ENCODE results near the gene ARPC4. TPM values are rescaled to one million over a fixed set of nuclear protein-coding genes. Genes with fewer than 3 reads are reported as not detected.
"Not testable (repeated sequence)": the region's sequence is repeated elsewhere in the genome, so short reads cannot be mapped to it uniquely, and the experiment has no call there.

The ARPC4 gene
- total RNA-seq, 2 donors from 2014 or later = 33.6 to 57.1 TPM

DNA sequence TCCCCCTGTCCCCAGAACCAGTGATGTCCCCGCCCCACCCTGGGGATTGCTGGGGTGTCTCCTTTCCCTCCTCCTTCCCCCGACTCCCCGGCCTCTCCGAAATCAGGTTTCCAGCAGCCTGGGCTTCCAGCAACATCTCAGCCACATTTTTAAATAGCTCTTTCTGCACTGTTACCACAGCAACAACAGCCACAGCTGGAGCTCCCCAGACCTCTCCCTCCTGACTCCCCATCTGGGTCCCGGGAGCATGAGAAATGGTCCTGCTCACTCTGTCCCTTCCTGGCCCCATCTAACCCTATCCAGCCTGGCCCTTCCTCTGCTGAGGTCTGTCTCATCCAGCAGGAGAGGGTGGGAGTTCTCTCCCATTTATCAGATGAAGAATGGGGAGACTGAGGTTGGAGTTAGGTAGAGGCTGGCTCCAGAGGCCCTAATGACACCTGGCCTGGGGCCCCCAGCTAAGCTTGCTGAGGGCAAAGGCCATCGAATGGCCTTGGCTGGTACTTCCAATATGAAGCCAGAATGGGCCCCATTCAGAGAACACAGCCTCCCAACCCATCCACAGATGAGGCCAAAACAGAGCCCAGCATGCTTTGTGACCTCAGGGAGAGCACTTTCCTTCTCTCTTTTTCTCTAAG lies 24.6 kb upstream of the ARPC4 start:
- DNase-seq (no peak), ATAC-seq (no peak)
- WGBS, 2 donors = 77 to 87% methylated on average over 6 of the region's 6 CpGs
- H3K4me3 ChIP-seq = no peak overlapping the region
- intact Hi-C loops (cut with DNase I) = no loop called here
- TF ChIP-seq, protein P1, sequence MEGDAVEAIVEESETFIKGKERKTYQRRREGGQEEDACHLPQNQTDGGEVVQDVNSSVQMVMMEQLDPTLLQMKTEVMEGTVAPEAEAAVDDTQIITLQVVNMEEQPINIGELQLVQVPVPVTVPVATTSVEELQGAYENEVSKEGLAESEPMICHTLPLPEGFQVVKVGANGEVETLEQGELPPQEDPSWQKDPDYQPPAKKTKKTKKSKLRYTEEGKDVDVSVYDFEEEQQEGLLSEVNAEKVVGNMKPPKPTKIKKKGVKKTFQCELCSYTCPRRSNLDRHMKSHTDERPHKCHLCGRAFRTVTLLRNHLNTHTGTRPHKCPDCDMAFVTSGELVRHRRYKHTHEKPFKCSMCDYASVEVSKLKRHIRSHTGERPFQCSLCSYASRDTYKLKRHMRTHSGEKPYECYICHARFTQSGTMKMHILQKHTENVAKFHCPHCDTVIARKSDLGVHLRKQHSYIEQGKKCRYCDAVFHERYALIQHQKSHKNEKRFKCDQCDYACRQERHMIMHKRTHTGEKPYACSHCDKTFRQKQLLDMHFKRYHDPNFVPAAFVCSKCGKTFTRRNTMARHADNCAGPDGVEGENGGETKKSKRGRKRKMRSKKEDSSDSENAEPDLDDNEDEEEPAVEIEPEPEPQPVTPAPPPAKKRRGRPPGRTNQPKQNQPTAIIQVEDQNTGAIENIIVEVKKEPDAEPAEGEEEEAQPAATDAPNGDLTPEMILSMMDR (IDR thresholded peaks at IDR 0.05) = no peak
- TF ChIP-seq POLR2A (IDR thresholded peaks at IDR 0.05) = no peak
- H3K27me3 ChIP-seq = no peaks in the 10 kb centered on the region
- H3K27ac ChIP-seq = peak overlapping the region in 1 of 4 donors; percentile 81
- peaks cover 35% of the 10 kb centered on the region for H3K4me1 ChIP-seq
- no peaks in the 10 kb centered on the region for H3K36me3 ChIP-seq (replicated peaks in 1 of 2; ENCODE audit: insufficient read depth in 1 of 2, low read depth in 2 of 2)
- H3K9me3 ChIP-seq = no peaks in the 10 kb centered on the region

DNA sequence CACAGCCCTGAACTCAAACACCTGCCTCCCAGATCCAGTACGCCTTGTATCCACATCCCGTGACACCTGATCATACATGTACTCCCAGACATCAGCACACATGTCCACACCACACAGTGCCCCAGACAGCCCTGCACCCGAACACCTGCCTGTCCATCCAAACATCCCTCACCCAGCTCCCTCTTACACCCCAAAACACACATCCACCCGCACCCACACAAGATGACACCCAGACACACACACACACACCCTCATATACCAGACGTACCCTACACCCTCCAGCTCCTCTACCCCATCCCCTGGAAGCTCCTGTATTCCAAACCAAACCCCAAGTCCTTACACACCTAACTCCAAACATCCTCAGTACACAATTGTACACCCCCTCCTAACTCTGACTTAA lies 23.9 kb upstream of the ARPC4 start:
- no peaks in the 10 kb centered on the region for H3K27me3 ChIP-seq
- H3K9me3 ChIP-seq = no peaks in the 10 kb centered on the region
- TF ChIP-seq, protein P1 (IDR thresholded peaks at IDR 0.05) = no peak
- no peak for TF ChIP-seq POLR2A (IDR thresholded peaks at IDR 0.05)
- no peaks in the 10 kb centered on the region for H3K36me3 ChIP-seq (replicated peaks in 1 of 2; ENCODE audit: insufficient read depth in 1 of 2, low read depth in 2 of 2)
- peaks cover 35% of the 10 kb centered on the region for H3K4me1 ChIP-seq
- intact Hi-C loops (cut with DNase I) = no loop called here
- DNase-seq (no peak), ATAC-seq (no peak)
- WGBS, 2 donors = 62 to 72% methylated on average over 5 of the region's 5 CpGs
- no peak overlapping the region for H3K4me3 ChIP-seq
- peak overlapping the region in 3 of 4 donors; percentile 79 to 84 (median 81) for H3K27ac ChIP-seq

DNA sequence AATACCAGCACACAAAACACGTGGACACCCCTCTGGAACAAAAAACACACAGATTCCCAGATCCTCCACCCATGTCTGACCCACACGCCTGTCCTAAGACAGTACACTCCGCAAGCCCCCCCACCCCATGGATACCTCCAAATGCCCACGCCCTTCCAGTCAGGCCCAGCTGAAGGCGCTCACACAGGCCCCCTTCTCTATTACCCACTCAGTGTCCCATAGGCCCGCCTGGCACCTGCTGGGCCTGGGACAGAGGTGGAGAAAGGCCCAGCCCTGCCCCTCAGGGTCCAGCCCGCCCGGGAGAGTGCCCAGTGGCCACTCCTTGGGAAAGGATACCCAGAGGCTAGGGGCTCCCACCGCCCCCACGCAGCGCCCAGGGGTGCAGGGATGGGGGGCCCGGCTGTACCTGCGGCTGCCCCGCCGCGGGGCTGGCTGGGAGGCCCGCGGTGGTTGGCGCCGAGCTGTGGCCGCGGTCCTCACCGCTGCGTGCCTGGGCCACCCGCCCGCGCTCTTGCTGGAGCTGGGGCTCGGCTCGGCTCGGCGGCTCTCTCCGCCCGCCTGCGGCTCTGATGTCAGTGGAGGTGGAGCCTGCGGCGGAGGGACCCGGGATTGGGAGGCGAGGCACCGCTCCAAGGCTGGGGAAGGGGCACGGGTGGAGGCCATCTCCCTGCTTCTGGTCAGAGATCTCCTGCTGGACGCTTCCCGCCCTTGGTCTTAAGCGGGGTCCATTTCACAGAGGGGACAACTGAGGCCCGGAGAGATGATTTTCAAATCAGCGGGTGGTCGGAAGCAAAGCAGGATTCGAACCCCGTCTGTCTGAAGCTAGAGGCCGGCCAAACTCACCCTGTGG lies 23.2 kb upstream of the ARPC4 start, which contains the start of gene CAMK1:
Gene CAMK1 (minus strand): TSS at position 522 of the 850 bp plus-strand sequence. CDS start 2,198 bp downstream, outside the sequence.
- Histone ChIP-seq H3K27me3 (no peaks in the 10 kb centered on the region), H3K4me3 (peak within 1 kb of the TSS; percentile 26 to 47), H3K36me3 (replicated peaks in 1 of 2; ENCODE audit: insufficient read depth in 1 of 2, low read depth in 2 of 2) (no peaks in the 10 kb centered on the region), H3K4me1 (peaks cover 35% of the 10 kb centered on the region), H3K27ac (peak within 1 kb of the TSS; percentile 55 to 84 (median 80)), H3K9me3 (no peaks in the 10 kb centered on the region)
- intact Hi-C loops (cut with DNase I) = no loop called here
- DNase-seq (peak; percentile 77 to 86 (median 84)), ATAC-seq (peak; percentile 88)
- 4 to 14% methylated on average over 6 to 49 of the region's 49 CpGs for WGBS, 2 donors
- TF ChIP-seq, protein P1 (IDR thresholded peaks at IDR 0.05) = no peak
- peak; percentile 59 to 66 (median 65) for TF ChIP-seq POLR2A (IDR thresholded peaks at IDR 0.05)

DNA sequence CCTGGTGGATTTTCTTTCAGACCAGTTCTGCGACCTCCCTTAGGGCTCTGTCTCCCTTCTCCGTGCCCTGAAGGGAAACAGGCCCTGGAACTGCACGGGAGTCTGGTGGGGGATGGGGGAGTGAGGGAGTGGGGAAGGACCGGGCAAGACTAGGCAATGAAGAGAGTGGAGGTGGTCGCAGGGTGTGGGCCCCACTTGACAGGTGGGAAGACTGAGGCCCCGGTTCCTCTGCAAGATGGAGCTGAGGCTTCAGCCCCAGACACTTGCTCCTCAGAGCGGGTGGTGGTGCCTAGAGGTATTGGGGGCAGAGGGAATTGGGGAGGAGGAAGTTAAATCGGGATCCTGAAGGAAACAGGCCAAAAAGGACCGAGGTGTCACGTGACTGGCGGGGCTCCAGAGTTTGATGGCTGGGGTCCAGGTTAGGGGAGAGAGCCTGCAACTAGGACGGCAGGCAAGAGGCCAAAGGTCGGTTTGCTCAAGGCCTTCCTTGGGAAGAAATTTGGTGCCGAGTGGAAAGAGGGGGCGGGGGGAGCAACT lies 22.5 kb upstream of the ARPC4 start:
- DNase-seq (peak; percentile 94 to 98 (median 96)), ATAC-seq (peak; percentile 79)
- Histone ChIP-seq H3K4me1 (peaks cover 35% of the 10 kb centered on the region), H3K36me3 (replicated peaks in 1 of 2; ENCODE audit: insufficient read depth in 1 of 2, low read depth in 2 of 2) (no peaks in the 10 kb centered on the region), H3K4me3 (peak overlapping the region; percentile 26 to 47), H3K27me3 (no peaks in the 10 kb centered on the region), H3K27ac (peak overlapping the region; percentile 55 to 84 (median 80)), H3K9me3 (no peaks in the 10 kb centered on the region)
- TF ChIP-seq POLR2A (IDR thresholded peaks at IDR 0.05) = no peak
- TF ChIP-seq, protein P1 (IDR thresholded peaks at IDR 0.05) = no peak
- 4 to 9% methylated on average over 13 to 15 of the region's 15 CpGs for WGBS, 2 donors
- intact Hi-C loops (cut with DNase I) = no loop called here

DNA sequence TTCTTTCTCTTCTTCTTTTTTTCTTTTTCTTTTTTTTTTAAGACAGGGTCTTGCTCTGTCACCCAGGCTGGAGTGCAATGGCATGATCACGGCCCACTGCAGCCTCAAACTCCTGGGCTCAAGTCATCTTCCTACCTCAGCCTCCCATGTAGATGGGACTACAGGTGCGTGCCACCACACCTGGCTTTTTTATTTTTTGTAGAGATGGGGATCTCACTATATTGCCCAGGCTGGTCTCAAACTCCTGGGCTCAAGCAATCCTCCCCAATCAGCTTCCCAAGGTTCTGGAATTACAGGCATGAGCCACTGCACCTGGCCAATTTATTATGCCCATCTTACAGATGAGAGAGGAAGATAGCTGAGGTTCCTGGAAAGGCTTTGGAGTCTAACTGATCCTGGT lies 21.9 kb upstream of the ARPC4 start:
- ATAC-seq; H3K9me3 ChIP-seq; intact Hi-C loops (cut with DNase I); H3K27me3 ChIP-seq; DNase-seq; H3K36me3 ChIP-seq (replicated peaks in 1 of 2; ENCODE audit: insufficient read depth in 1 of 2, low read depth in 2 of 2); H3K4me3 ChIP-seq: not testable (repeated sequence)
- peak overlapping the region in 3 of 4 donors; percentile 79 to 84 (median 81) for H3K27ac ChIP-seq
- H3K4me1 ChIP-seq = peaks cover 35% of the 10 kb centered on the region
- 95 to 96% methylated on average over 2 of the region's 2 CpGs for WGBS, 2 donors
